KOPT-K1 (cell line): ENCODE data around the gene PPP2R5C.

Source experiments
- H3K27ac ChIP-seq: fragments of 200-600 bp; sonication (generic); 2 replicates; pipeline ENCODE4 v1.5.1; 2016; ENCODE audit warnings: antibody characterized with exemption, mild to moderate bottlenecking, low read depth, low read length; ENCODE audit not compliant: poor library complexity, severe bottlenecking
- H3K36me3 ChIP-seq: fragments of 200-600 bp; sonication (generic); 2 replicates; pipeline ENCODE4 v1.5.1; 2017; ENCODE audit warnings: antibody characterized with exemption, mild to moderate bottlenecking, low read length, moderate library complexity; ENCODE audit not compliant: insufficient read depth
- H3K9me3 ChIP-seq: fragments of 200-600 bp; sonication (generic); 2 replicates; pipeline ENCODE4 v1.5.1; 2017; ENCODE audit warnings: antibody characterized with exemption, low read length, mild to moderate bottlenecking; ENCODE audit not compliant: insufficient read depth, poor library complexity, severe bottlenecking

Gene PPP2R5C

DNA sequence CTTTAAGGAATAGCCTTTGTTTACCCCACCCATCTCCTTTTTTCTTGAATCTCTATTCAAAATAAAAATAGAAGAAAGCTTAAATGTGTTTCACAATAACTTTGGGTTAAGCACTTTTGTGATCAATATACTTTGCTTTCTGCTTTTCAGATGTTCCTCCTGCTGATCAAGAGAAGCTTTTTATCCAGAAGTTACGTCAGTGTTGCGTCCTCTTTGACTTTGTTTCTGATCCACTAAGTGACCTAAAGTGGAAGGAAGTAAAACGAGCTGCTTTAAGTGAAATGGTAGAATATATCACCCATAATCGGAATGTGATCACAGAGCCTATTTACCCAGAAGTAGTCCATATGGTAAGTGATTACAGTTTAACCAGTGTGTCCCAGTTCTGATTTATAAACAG is 95.0 kb downstream of the PPP2R5C start:
- Histone ChIP-seq H3K27ac (no peak overlapping the region), H3K36me3 (peaks cover 57% of the 10 kb centered on the region), H3K9me3 (no peaks in the 10 kb centered on the region)

- H3K9me3 ChIP-seq: no peaks in the 10 kb centered on the region
- H3K36me3 ChIP-seq: peaks cover 64% of the 10 kb centered on the region
- H3K27ac ChIP-seq: no peak overlapping the region
Observed at GRCh38 chr14:101857226-101857625, 95.7 kb downstream of the PPP2R5C start.

DNA sequence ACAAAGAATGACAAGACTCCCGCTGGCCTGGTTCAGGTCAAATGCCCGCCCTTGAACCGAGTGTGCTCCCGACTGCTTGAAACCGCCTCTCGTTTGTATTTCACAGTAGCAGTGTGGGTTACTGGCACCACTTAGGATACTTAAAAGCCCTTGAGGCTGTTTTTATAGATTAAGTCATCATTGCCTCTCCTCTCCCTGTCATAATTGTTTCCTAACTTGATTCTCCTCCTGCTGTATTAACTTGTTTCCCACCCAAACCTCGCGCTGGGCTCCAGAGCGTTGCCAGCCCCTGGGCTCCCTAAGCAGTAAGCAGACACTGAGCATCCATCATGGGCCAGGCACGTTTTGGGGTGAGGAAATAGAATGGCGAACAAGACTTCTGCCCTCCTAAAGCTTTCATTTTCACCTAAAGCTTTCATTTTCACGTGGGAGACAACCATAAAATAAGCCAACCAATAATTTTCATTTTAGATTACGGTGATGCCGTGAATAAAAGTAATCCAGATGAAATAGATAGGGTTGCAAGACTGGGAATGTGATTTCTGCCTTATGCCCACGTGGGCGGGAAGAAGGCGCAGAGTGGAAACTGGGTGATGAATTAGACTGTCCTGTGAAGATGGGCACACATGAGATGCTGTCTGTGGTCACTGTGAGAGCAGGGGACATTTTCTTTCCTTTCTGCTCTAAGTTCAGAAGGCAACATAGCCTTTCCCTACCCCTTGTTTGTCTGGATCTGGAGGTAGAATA is 97.5 kb downstream of the PPP2R5C start:
- Histone ChIP-seq H3K27ac (peak overlapping the region; percentile 31), H3K9me3 (no peaks in the 10 kb centered on the region), H3K36me3 (peaks cover 70% of the 10 kb centered on the region)

DNA sequence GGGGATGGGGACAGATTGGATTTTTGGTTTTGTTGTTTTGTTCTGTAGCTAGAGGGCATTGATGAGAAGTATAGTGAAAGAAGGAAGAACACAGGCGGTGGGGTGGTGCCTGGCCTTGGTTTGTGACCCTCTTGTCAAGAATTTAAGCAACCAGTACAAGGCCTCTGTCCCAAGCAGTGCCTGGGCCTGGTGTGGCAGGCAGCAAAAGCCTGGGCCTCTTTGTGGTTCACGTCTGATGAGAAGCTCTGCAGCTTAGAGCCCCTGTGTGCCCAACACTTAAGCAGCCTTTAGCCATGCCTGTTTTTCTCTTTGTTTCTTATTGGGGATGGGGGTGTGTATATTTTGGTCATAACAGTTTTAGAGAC is 98.0 kb downstream of the PPP2R5C start:
- peaks cover 76% of the 10 kb centered on the region for H3K36me3 ChIP-seq
- H3K9me3 ChIP-seq: no peaks in the 10 kb centered on the region
- H3K27ac ChIP-seq: peak overlapping the region; percentile 31

DNA sequence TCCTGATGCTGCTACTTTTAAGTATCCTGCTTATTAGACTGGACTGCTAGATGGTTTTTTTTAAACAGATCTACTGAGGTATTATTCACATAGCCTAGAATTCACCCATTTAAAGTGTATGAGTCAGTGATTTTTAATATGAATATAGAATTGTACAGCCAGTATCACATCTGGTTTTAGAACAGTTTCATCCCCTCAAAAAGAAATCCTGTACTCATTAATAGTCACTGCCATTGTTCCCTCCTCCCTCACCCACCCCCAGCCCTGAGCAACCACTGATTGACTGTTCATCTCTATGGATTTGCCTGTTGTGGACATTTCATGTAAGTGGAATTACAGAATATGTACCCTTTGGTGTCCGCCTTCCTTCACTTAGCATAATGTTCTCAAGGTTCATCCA is 98.4 kb downstream of the PPP2R5C start:
- peaks cover 80% of the 10 kb centered on the region for H3K36me3 ChIP-seq
- peak overlapping the region; percentile 31 for H3K27ac ChIP-seq
- H3K9me3 ChIP-seq: no peaks in the 10 kb centered on the region

DNA sequence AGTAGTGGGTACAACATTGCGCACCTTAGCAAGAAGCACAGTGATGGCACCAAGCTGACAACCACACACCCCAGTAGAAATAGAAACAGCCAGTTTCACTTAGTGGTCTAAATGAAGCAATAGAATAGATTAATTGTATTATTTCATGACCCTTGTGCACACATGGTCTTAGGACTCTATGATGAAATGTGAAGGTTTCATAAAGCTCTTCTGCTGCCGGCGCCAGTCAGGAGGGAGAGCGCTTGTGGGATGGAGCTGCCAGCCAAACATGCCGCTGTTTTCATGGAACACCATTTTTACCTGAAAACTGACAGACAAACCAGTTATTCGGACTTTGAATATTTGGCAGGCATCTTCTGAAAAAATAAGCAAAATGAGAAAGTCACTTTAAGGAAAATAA is 100.0 kb downstream of the PPP2R5C start:
- no peak overlapping the region for H3K27ac ChIP-seq
- peaks cover 76% of the 10 kb centered on the region for H3K36me3 ChIP-seq
- H3K9me3 ChIP-seq: no peaks in the 10 kb centered on the region

DNA sequence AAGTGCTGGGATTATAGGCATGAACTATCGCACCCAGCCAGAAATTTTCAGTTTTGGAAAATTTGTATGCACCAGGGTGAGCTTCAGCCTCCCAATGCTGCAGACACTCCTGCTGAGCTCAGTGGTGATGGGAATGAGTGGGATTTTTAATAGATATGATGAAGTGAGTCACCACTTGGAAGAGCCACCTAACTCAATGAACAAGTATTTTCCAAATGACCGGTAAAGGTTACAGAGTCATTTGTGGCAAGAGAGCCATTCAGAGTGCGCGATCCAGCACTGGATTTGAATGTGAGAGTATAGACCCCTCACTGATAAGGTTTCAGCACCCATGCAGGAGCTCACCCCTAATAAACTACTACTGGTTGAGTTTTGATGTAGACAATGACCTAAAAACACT is 100.7 kb downstream of the PPP2R5C start:
- H3K9me3 ChIP-seq: no peaks in the 10 kb centered on the region
- no peak overlapping the region for H3K27ac ChIP-seq
- peaks cover 70% of the 10 kb centered on the region for H3K36me3 ChIP-seq

DNA sequence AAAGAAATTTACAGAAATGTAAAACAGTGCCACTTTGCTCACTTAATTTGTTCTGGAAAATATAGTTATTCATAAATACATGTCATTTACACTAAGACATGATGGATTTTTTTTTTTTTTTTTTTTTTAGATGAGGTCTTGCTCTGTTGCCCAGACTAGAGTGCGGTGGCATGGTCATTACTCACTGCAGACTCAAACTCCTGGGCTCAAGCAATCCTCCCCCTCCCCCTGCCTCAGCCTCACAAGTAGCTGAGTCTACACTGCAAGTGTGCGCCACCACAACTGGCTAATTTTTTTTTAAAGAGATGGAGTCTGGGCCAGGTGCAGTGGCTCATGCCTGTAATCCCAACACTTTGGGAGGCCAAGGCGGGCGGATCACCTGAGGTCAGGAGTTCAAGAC is 101.2 kb downstream of the PPP2R5C start:
- H3K27ac ChIP-seq: no peak overlapping the region
- H3K9me3 ChIP-seq: no peaks in the 10 kb centered on the region
- peaks cover 64% of the 10 kb centered on the region for H3K36me3 ChIP-seq

DNA sequence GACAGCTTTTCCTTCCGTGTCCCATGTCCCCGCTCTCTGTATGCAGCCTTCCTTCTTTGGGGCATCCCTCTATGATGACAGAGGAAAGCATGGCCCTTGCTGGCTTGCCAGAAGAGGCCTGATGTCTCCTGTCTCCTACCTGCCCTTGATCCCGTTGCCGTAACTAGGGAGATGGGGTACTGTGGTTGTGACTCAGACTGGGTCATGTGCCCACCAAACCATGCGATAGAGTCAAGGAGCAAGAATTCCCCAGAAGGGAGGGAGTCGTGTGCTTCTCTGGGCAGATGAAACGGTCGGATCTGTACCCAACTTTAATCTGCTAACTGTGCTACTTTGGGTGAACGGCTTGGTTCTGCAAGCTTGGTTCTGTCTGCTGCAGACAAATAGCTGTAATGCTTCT is 103.8 kb downstream of the PPP2R5C start:
- Histone ChIP-seq H3K36me3 (peaks cover 40% of the 10 kb centered on the region), H3K9me3 (no peaks in the 10 kb centered on the region), H3K27ac (no peak overlapping the region)

DNA sequence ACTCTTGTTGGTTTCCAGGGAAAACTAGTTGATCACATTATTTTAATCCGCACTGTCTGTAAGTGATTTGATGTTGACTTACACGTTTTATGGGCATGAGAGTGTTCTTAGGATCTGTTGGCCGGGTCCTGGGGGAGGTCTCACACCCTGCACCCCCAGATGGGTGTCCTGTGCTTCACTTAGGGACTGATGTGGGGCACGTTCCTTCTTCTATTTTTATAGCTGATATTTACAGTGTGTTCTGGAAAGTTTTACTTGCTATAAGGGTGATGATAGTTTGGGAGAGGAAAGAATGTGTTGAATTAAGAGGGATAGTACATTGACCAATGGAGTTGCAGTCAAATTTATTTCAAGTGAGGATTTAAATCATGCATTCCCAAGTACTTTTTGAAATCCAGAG is 106.3 kb downstream of the PPP2R5C start:
- H3K9me3 ChIP-seq: no peaks in the 10 kb centered on the region
- no peak overlapping the region for H3K27ac ChIP-seq
- H3K36me3 ChIP-seq: peaks cover 20% of the 10 kb centered on the region; the same call in 1 of the 2 replicates

- peaks cover 12% of the 10 kb centered on the region; the same call in 1 of the 2 replicates for H3K36me3 ChIP-seq
- no peaks in the 10 kb centered on the region for H3K9me3 ChIP-seq
- H3K27ac ChIP-seq: no peak overlapping the region
Observed at GRCh38 chr14:101869217-101869616, 107.7 kb downstream of the PPP2R5C start.

DNA sequence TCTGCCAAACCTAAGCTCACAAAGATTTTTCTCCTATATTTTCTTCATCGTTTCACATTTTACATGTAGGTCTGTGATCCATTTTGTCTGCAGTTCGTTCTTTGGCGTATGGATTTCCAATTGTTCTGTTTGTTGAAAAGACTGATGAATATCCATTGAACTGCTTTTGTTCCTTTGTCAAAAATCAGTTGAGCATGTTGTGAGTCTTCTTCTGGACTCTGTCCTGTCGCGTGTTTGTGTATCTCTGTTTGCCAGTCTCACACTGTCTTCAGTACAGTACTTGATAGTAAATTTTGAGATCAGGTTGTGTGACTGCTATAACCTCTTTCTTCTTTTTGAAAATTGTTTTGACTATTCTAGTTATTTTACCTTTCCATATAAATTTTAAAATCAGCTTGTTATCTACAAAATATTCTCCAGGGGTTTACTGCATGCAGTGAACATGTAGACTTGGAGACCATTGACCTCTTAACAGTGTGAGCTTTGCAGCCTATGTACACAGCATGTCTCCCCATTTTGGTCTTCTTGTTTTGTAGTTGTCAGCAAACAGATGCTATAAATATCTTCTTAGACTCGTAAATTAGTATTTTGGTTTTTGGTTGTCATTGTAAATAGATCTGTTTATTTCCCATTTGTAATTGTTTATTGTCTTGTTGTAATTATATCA is 108.9 kb downstream of the PPP2R5C start:
- H3K9me3 ChIP-seq: no peaks in the 10 kb centered on the region
- no peak overlapping the region for H3K27ac ChIP-seq
- no peaks in the 10 kb centered on the region; the same call in 1 of the 2 replicates for H3K36me3 ChIP-seq

DNA sequence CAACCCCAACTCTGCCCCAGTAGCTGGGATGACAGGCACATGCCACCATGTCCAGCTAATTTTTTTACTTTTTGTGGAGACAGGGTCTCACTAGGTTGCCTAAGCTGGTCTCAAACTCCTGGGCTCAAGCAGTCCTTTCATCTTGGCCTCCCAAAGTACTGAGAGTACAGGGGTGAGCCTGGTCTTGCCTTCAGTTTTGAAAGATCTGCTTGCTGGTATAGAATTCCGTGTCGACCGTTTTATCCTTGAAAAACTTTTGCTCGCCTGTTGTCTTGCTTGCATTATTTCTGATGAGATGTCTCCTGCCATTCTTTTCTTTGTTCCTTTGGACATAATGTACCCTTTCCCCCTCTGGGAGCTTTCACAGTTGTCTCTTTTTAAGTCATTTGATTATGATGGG is 110.8 kb downstream of the PPP2R5C start:
- Histone ChIP-seq H3K9me3 (no peaks in the 10 kb centered on the region), H3K27ac (no peak overlapping the region), H3K36me3 (no peaks in the 10 kb centered on the region; the same call in 1 of the 2 replicates)

GRCh38 chr14:101873076-101873825 is 111.7 kb downstream of the PPP2R5C start:
- Histone ChIP-seq H3K36me3 (0 out of 2 replicates have a peak, but pooled peaks cover 4% of the 10 kb centered on the region), H3K27ac (no peak overlapping the region), H3K9me3 (no peaks in the 10 kb centered on the region)

- Histone ChIP-seq H3K36me3 (peaks cover 8% of the 10 kb centered on the region; the same call in 1 of the 2 replicates), H3K9me3 (no peaks in the 10 kb centered on the region), H3K27ac (no peak overlapping the region)
Observed at GRCh38 chr14:101873991-101874390, 112.5 kb downstream of the PPP2R5C start.
